Glomerular visceral epithelial cell (primary cell): ENCODE measurements around the gene METTL21C.

Experiments
- DNase-seq: peaks from one replicate; pipeline ENCODE4 v3.0.0-alpha.2; 2016; ENCODE audit errors: extremely low spot score

Gene METTL21C

GRCh38 chr13:102697929-102698648 is 3.2 kb upstream of the METTL21C start:
- no peak for DNase-seq

- DNase-seq: no peak
Measured at GRCh38 chr13:102697264-102697663, 2.4 kb upstream of the METTL21C start.

- DNase-seq: no peak
Measured at GRCh38 chr13:102696465-102696864, 1.6 kb upstream of the METTL21C start.

GRCh38 chr13:102693776-102694175 is 1.1 kb downstream of the METTL21C start:
- no peak for DNase-seq

GRCh38 chr13:102693250-102693649 is 1.6 kb downstream of the METTL21C start:
- no peak for DNase-seq

GRCh38 chr13:102692491-102692826 is 2.4 kb downstream of the METTL21C start:
- no peak for DNase-seq

- DNase-seq: no peak
Measured at GRCh38 chr13:102690883-102691282, 4.0 kb downstream of the METTL21C start.

- DNase-seq: no peak
Measured at GRCh38 chr13:102688306-102688973, 6.4 kb downstream of the METTL21C start.

GRCh38 chr13:102687520-102687919 is 7.3 kb downstream of the METTL21C start:
- no peak for DNase-seq

GRCh38 chr13:102686024-102686423 is 8.8 kb downstream of the METTL21C start:
- no peak for DNase-seq

GRCh38 chr13:102683637-102684036 is 11.2 kb downstream of the METTL21C start:
- DNase-seq: no peak

GRCh38 chr13:102682727-102683126 is 12.1 kb downstream of the METTL21C start:
- DNase-seq: no peak

- DNase-seq: no peak
Measured at GRCh38 chr13:102682211-102682610, 12.6 kb downstream of the METTL21C start.

- DNase-seq: no peak
Measured at GRCh38 chr13:102680842-102681740, 13.8 kb downstream of the METTL21C start.

GRCh38 chr13:102680133-102680717 is 14.6 kb downstream of the METTL21C start:
- DNase-seq: no peak

- no peak for DNase-seq
Measured at GRCh38 chr13:102679449-102680132, 15.3 kb downstream of the METTL21C start.

- DNase-seq: no peak
Measured at GRCh38 chr13:102678339-102679107, 16.3 kb downstream of the METTL21C start.

- no peak for DNase-seq
Measured at GRCh38 chr13:102677122-102677521, 17.7 kb downstream of the METTL21C start.

- no peak for DNase-seq
Measured at GRCh38 chr13:102675115-102675514, 19.7 kb downstream of the METTL21C start.

- no peak for DNase-seq
Measured at GRCh38 chr13:102670130-102670529, 24.7 kb downstream of the METTL21C start.

- DNase-seq: no peak
Measured at GRCh38 chr13:102667911-102668310, 26.9 kb downstream of the METTL21C start.
